Upper lobe of left lung (tissue), 6 donors: ENCODE data around the gene SP140. TPM values are rescaled to one million over a fixed set of nuclear protein-coding genes. Genes with fewer than 3 reads are reported as not detected.

ENCODE experiments used
- ATAC-seq, 2 donors: fragments of 200-7000 bp; cut with Tn5 transposase; one replicate each; pipeline ENCODE4 v1.9.1; 2022; ENCODE audit warnings: mild to moderate bottlenecking in 2 of 2, moderate library complexity in 2 of 2; ENCODE audit not compliant: low FRiP score in 2 of 2
- DNase-seq, 2 donors: peaks; one replicate each; pipeline ENCODE4 v3.0.0-alpha.2; 2019 to 2020
- H3K27ac ChIP-seq, 4 donors: fragments of 200-600 bp; sonication (generic); one replicate each; pipeline ENCODE4 v1.5.1; 2016 to 2019
- H3K27me3 ChIP-seq, 4 donors: fragments of 200-600 bp; sonication (generic); one replicate each; pipeline ENCODE4 v1.5.1; 2017 to 2019
- H3K36me3 ChIP-seq, 4 donors: fragments of 200-600 bp; sonication (generic); one replicate each; pipeline ENCODE4 v1.5.1; 2016 to 2019
- H3K4me1 ChIP-seq, 4 donors: fragments of 200-600 bp; sonication (generic); one replicate each; pipeline ENCODE4 v1.5.1; 2018 to 2019
- H3K4me3 ChIP-seq, 4 donors: fragments of 200-600 bp; sonication (generic); one replicate each; pipeline ENCODE4 v1.5.1; 2017 to 2019; ENCODE audit warnings: mild to moderate bottlenecking in 2 of 4, moderate library complexity in 1 of 4
- H3K9me3 ChIP-seq, 4 donors: fragments of 200-600 bp; sonication (generic); one replicate each; pipeline ENCODE4 v1.5.1; 2018 to 2019
- CTCF ChIP-seq, 6 experiments: fragments of 450-650 bp in 4 of 6; fragments of 200-600 bp in 2 of 6; sonication (generic) in 2 of 6; IDR thresholded peaks; one replicate each; pipeline ENCODE4 v1.5.1; 2016 to 2019; ENCODE audit warnings: antibody characterized with exemption in 6 of 6
- EP300 ChIP-seq, 4 donors: sonication (generic); formaldehyde crosslinking; IDR thresholded peaks; one replicate each; pipeline ENCODE4 v1.5.1; 2017; ENCODE audit warnings: antibody characterized with exemption in 4 of 4, control low read depth in 2 of 4
- POLR2A ChIP-seq, 4 donors: fragments of 450-650 bp; IDR thresholded peaks; one replicate each; pipeline ENCODE4 v1.5.1; 2016 to 2017; ENCODE audit warnings: antibody characterized with exemption in 4 of 4, mild to moderate bottlenecking in 2 of 4
- POLR2AphosphoS5 ChIP-seq, 2 donors: sonication (generic); formaldehyde crosslinking; IDR thresholded peaks; one replicate each; pipeline ENCODE4 v1.5.1; 2017; ENCODE audit warnings: antibody characterized with exemption in 2 of 2
- WGBS, 2 donors: methylation state at CpG; one replicate each; pipeline ENCODE4 v1.1.5; 2017 to 2018; 5-methylcytosine and 5-hydroxymethylcytosine counted together
- total RNA-seq, 6 donors: library from RNA; depleted of rRNA in 4 of 6; stranded (reverse); fragments of >200 nt in 4 of 6; gene quantifications; one replicate each; pipeline versions ENCODE4 v1.1.0 to v1.2.1, GENCODE V29; 2016 to 2021
- donor health status: DM: no; HTN: no; CAD: no; lungs with moderate emphysema.
- donor health status: DM: no; HTN: yes; CAD: no; lungs with severe emphysema.

The SP140 gene
- total RNA-seq, 6 donors from 2014 or later, result 5.1 to 15.7 (median 9.7) TPM

DNA sequence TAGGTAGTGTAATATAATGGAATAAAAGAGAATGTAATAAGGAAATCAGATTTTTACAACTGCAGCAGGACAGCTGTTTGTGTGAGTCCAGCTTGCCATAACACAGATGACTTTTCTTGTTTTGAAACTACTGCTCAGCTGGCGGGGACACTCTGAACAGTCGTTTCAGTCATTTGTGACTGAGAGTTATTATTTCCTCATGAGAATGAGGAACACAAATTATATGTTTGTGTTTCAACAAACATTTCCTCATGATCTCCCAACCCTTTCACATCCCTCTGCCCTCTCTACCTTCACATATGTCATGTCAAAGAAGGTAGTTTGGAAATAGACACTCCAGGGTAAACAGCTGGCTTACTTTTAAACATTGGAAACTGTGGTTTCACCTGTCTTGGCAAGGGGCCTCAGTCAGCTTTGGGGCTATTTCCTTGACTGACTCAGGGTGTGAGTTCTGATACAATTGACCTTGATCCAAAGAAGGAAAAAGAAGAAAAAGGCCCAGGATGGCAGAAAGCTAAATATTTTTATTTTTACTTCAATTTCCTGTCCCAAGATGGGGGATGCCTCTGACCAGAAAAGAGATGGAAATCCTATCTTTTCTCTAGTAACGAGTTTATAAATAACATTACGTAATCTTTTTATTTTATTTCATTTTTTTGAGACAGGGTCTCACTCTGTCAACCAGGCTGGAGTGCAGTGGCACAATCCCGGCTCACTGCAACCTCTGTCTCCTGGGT lies 102.0 kb downstream of the SP140 start:
- Histone ChIP-seq H3K4me3 (peak overlapping the region; percentile 38 to 60 (median 53)), H3K36me3 (peaks cover 0 to 6% (median 0%) of the 10 kb centered on the region in 4 donors), H3K4me1 (peaks cover 14 to 30% (median 25%) of the 10 kb centered on the region in 4 donors), H3K27ac (peak overlapping the region; percentile 80 to 90 (median 86)), H3K9me3 (no peaks in the 10 kb centered on the region), H3K27me3 (no peaks in the 10 kb centered on the region)
- 55 to 57% methylated on average over 5 of the region's 5 CpGs for WGBS, 2 donors
- TF ChIP-seq CTCF (IDR thresholded peaks at IDR 0.05), result no peak
- TF ChIP-seq POLR2A (IDR thresholded peaks at IDR 0.05), result no peak
- TF ChIP-seq POLR2AphosphoS5 (IDR thresholded peaks at IDR 0.05), result no peak
- TF ChIP-seq EP300 (IDR thresholded peaks at IDR 0.05), result no peak
- DNase-seq (no peak), ATAC-seq (peak in 1 of 2 donors; percentile 53)

- 93 to 94% methylated on average over 8 of the region's 8 CpGs for WGBS, 2 donors
- Histone ChIP-seq H3K9me3 (no peaks in the 10 kb centered on the region), H3K4me3 (peak overlapping the region in 2 of 4 donors; percentile 56 to 60), H3K27ac (peak overlapping the region in 3 of 4 donors; percentile 80 to 90 (median 85)), H3K4me1 (peaks cover 14 to 30% (median 25%) of the 10 kb centered on the region in 4 donors), H3K36me3 (peaks cover 0 to 6% (median 0%) of the 10 kb centered on the region in 4 donors), H3K27me3 (no peaks in the 10 kb centered on the region)
- ATAC-seq (no peak), DNase-seq (no peak)
- TF ChIP-seq POLR2A (IDR thresholded peaks at IDR 0.05) (no peak), EP300 (IDR thresholded peaks at IDR 0.05) (no peak), CTCF (IDR thresholded peaks at IDR 0.05) (no peak), POLR2AphosphoS5 (IDR thresholded peaks at IDR 0.05) (no peak)
These were observed 102.6 kb downstream of the SP140 start for GRCh38 chr2:230328155-230328458.

GRCh38 chr2:230329946-230330605 lies 104.5 kb downstream of the SP140 start:
- DNase-seq (no peak), ATAC-seq (no peak)
- Histone ChIP-seq H3K36me3 (peaks cover 0 to 6% (median 0%) of the 10 kb centered on the region in 4 donors), H3K4me3 (no peak overlapping the region), H3K4me1 (peaks cover 14 to 30% (median 25%) of the 10 kb centered on the region in 4 donors), H3K27me3 (no peaks in the 10 kb centered on the region), H3K27ac (peak overlapping the region in 1 of 4 donors; percentile 8), H3K9me3 (no peaks in the 10 kb centered on the region)
- WGBS, 2 donors, result 80 to 88% methylated on average over 7 of the region's 7 CpGs
- no peak for TF ChIP-seq POLR2AphosphoS5 (IDR thresholded peaks at IDR 0.05)
- no peak for TF ChIP-seq EP300 (IDR thresholded peaks at IDR 0.05)
- TF ChIP-seq CTCF (IDR thresholded peaks at IDR 0.05), result no peak
- no peak for TF ChIP-seq POLR2A (IDR thresholded peaks at IDR 0.05)

GRCh38 chr2:230330725-230331124 lies 105.2 kb downstream of the SP140 start:
- no peak for DNase-seq
- 85 to 93% methylated on average over 7 of the region's 7 CpGs for WGBS, 2 donors
- H3K27me3 ChIP-seq, result no peaks in the 10 kb centered on the region
- H3K9me3 ChIP-seq, result no peaks in the 10 kb centered on the region
- no peak for ATAC-seq
- no peak overlapping the region for H3K4me3 ChIP-seq
- H3K4me1 ChIP-seq, result peaks cover 14 to 37% (median 25%) of the 10 kb centered on the region in 4 donors
- TF ChIP-seq POLR2A (IDR thresholded peaks at IDR 0.05) (no peak), CTCF (IDR thresholded peaks at IDR 0.05) (no peak), EP300 (IDR thresholded peaks at IDR 0.05) (no peak), POLR2AphosphoS5 (IDR thresholded peaks at IDR 0.05) (no peak)
- peaks cover 0 to 6% (median 0%) of the 10 kb centered on the region in 4 donors for H3K36me3 ChIP-seq
- peak overlapping the region in 1 of 4 donors; percentile 6 for H3K27ac ChIP-seq
